PC-9 (cell line): ENCODE results near the gene RGR. TPM values are rescaled to one million over a fixed set of nuclear protein-coding genes. Genes with fewer than 3 reads are reported as not detected.

Experiments
- BruUV-seq: library from RNA; stranded (reverse); fragments of 400-500 nt; replicated peaks from 2 replicates; lab custom pipeline; 2021; lab: Mats Ljungman, UMichigan
- CTCF ChIA-PET: fragments of 300-600 bp; sonication (Branson Sonifier 250); formaldehyde crosslinking; loops from one replicate; lab custom pipeline; 2022; ENCODE audit warnings: antibody characterized with exemption; lab: Charles Lee
- POLR2A ChIA-PET: fragments of 300-600 bp; sonication (Branson Sonifier 250); formaldehyde crosslinking; loops from one replicate; lab custom pipeline; 2022; ENCODE audit warnings: antibody characterized with exemption; ENCODE audit not compliant: unreplicated experiment; lab: Charles Lee
- DNase-seq, 2 experiments: peaks; one replicate each; pipeline versions ENCODE4 v3.0.0 to v3.0.0-alpha.2; 2015 to 2022; ENCODE audit warnings: mixed read lengths in 1 of 2
- H2AFZ ChIP-seq: fragments of 200-600 bp; sonication (generic); 2 replicates; pipeline ENCODE4 v1.8.1; 2017; ENCODE audit warnings: antibody characterized with exemption
- H3F3A ChIP-seq: fragments of 200-600 bp; sonication (generic); 2 replicates; pipeline ENCODE4 v1.8.1; 2017; ENCODE audit warnings: antibody characterized with exemption, mild to moderate bottlenecking, low read depth; ENCODE audit not compliant: insufficient read depth
- H3K27ac ChIP-seq: fragments of 200-600 bp; sonication (generic); 2 replicates; pipeline ENCODE4 v1.6.1; 2016; ENCODE audit warnings: mixed run types
- H3K27me3 ChIP-seq: fragments of 200-600 bp; sonication (generic); 2 replicates; pipeline ENCODE4 v1.6.1; 2016; ENCODE audit warnings: low read depth, mixed run types; ENCODE audit not compliant: insufficient read depth
- H3K36me3 ChIP-seq: fragments of 200-600 bp; sonication (generic); 2 replicates; pipeline ENCODE4 v1.6.1; 2016; ENCODE audit warnings: low read depth, mixed run types
- H3K4me1 ChIP-seq: fragments of 200-600 bp; sonication (generic); replicated peaks from 2 replicates; pipeline ENCODE4 v1.6.1; 2016; ENCODE audit warnings: mixed run types; ENCODE audit not compliant: insufficient read depth
- H3K4me2 ChIP-seq: fragments of 200-600 bp; sonication (generic); 2 replicates; pipeline ENCODE4 v1.6.1; 2017; ENCODE audit warnings: mixed run types
- H3K4me3 ChIP-seq: fragments of 200-600 bp; sonication (generic); 2 replicates; pipeline ENCODE4 v1.6.1; 2016; ENCODE audit warnings: mixed run types
- H3K79me2 ChIP-seq: fragments of 200-600 bp; sonication (generic); 2 replicates; pipeline ENCODE4 v1.6.1; 2017; ENCODE audit warnings: low read depth, mixed run types
- H3K9me2 ChIP-seq: fragments of 200-600 bp; sonication (generic); 2 replicates; pipeline ENCODE4 v1.8.1; 2017; ENCODE audit warnings: mild to moderate bottlenecking; ENCODE audit not compliant: insufficient read depth
- H3K9me3 ChIP-seq: fragments of 200-600 bp; sonication (generic); 2 replicates; pipeline ENCODE4 v1.8.1; 2016; ENCODE audit warnings: low read depth; ENCODE audit not compliant: insufficient read depth
- H4K20me1 ChIP-seq: fragments of 200-600 bp; sonication (generic); 2 replicates; pipeline ENCODE4 v1.8.1; 2017; ENCODE audit not compliant: insufficient read depth
- EZH2 ChIP-seq: fragments of 200-600 bp; sonication (generic); IDR thresholded peaks from 2 replicates; pipeline ENCODE4 v1.8.0; 2017; ENCODE audit warnings: antibody characterized with exemption, low read depth
- intact Hi-C: fragments of 100-400 bp; cut with micrococcal nuclease; formaldehyde crosslinking; loops from one replicate; pipeline ENCODE4 v1.10.0; 2022; ENCODE audit not compliant: unreplicated experiment
- total RNA-seq: library from RNA; stranded (reverse); gene quantifications from 2 replicates; pipeline ENCODE4 v1.2.3, GENCODE V29; 2021
- TF ChIP-seq, protein P1 (sequence below): fragments of 200-600 bp; sonication (generic); conservative IDR thresholded peaks from 2 replicates; pipeline ENCODE4 v1.6.1; 2017; ENCODE audit warnings: mixed run types, antibody characterized with exemption, mild to moderate bottlenecking, moderate library complexity

RGR gene
- total RNA-seq, 1 experiment from 2014 or later: not detected

DNA sequence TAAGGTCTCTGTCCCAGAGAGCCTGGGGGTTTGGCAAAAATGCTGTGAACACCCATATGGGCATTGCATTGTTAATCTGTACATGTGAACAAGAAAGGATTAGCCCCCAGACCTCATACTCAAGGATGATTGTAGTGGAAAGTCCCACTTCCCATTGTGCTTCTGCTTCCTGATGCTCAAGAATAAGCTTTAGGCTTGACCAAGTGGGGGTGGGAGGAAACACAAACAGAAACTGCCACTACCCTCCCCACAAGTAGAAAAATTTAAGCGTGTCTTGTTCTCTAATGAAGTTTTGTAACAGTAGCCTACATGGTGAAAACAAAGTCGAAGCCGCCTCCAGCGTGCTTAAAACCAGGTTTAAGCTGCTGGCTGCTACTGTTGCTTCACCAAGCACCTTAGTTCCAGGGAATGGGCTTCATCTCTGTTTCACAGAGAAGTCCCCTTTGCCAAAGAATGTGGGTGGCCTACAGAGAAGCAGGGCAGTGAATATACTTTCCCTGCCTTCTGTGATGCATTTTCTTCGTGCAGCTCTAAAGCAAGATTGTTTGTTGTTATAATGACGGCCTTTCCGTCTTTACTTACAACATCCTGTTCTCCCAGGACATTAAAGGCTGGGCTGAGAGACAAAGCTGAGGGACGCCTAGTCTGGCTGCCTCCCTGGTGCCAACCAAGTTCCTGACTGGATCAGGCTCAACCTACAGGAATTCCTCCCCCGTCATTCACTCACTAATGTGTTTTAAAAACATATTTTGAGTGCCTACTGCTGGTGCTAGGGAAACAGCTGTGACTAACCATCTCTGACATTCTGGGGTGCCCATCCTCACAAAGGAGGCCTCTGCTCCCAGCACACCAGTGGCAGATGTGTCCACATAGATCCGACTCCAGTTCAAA lies 51.5 kb downstream of the RGR start:
- H3K27me3 ChIP-seq: peaks cover 35% of the 10 kb centered on the region
- POLR2A ChIA-PET: no interaction called here
- TF ChIP-seq, protein P1, sequence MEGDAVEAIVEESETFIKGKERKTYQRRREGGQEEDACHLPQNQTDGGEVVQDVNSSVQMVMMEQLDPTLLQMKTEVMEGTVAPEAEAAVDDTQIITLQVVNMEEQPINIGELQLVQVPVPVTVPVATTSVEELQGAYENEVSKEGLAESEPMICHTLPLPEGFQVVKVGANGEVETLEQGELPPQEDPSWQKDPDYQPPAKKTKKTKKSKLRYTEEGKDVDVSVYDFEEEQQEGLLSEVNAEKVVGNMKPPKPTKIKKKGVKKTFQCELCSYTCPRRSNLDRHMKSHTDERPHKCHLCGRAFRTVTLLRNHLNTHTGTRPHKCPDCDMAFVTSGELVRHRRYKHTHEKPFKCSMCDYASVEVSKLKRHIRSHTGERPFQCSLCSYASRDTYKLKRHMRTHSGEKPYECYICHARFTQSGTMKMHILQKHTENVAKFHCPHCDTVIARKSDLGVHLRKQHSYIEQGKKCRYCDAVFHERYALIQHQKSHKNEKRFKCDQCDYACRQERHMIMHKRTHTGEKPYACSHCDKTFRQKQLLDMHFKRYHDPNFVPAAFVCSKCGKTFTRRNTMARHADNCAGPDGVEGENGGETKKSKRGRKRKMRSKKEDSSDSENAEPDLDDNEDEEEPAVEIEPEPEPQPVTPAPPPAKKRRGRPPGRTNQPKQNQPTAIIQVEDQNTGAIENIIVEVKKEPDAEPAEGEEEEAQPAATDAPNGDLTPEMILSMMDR: no peak
- no peak for TF ChIP-seq EZH2
- intact Hi-C loops: no loop called here
- H2AFZ ChIP-seq: no peak overlapping the region
- no peaks in the 10 kb centered on the region for H4K20me1 ChIP-seq
- no peak overlapping the region for H3K4me3 ChIP-seq
- H3K79me2 ChIP-seq: no peaks in the 10 kb centered on the region
- no peak overlapping the region for H3K4me2 ChIP-seq
- H3F3A ChIP-seq: no peaks in the 10 kb centered on the region
- no peaks in the 10 kb centered on the region for H3K9me3 ChIP-seq
- CTCF ChIA-PET: no interaction called here
- no peaks in the 10 kb centered on the region for H3K4me1 ChIP-seq
- no TSS peak for BruUV-seq
- no peak overlapping the region for H3K27ac ChIP-seq
- no peak for DNase-seq
- H3K36me3 ChIP-seq: no peaks in the 10 kb centered on the region
- H3K9me2 ChIP-seq: no peaks in the 10 kb centered on the region

GRCh38 chr10:84298057-84298456 lies 53.2 kb downstream of the RGR start:
- no peak overlapping the region for H3K4me3 ChIP-seq
- H3K4me1 ChIP-seq: no peaks in the 10 kb centered on the region
- no peaks in the 10 kb centered on the region for H3F3A ChIP-seq
- no peaks in the 10 kb centered on the region for H3K36me3 ChIP-seq
- peaks cover 35% of the 10 kb centered on the region for H3K27me3 ChIP-seq
- no peaks in the 10 kb centered on the region for H3K9me2 ChIP-seq
- ChIA-PET CTCF (no interaction called here), POLR2A (no interaction called here)
- intact Hi-C loops: no loop called here
- no peak overlapping the region for H3K4me2 ChIP-seq
- no peaks in the 10 kb centered on the region for H3K9me3 ChIP-seq
- DNase-seq: no peak
- H3K27ac ChIP-seq: no peak overlapping the region
- no peaks in the 10 kb centered on the region for H3K79me2 ChIP-seq
- BruUV-seq: no TSS peak
- TF ChIP-seq, protein P1: no peak
- TF ChIP-seq EZH2: no peak
- no peaks in the 10 kb centered on the region for H4K20me1 ChIP-seq
- H2AFZ ChIP-seq: no peak overlapping the region

- intact Hi-C loops: no loop called here
- H3K27ac ChIP-seq: no peak overlapping the region
- no peak for DNase-seq
- POLR2A ChIA-PET: no interaction called here
- H3K36me3 ChIP-seq: no peaks in the 10 kb centered on the region
- H3K79me2 ChIP-seq: no peaks in the 10 kb centered on the region
- no peak overlapping the region for H2AFZ ChIP-seq
- CTCF ChIA-PET: interaction anchor here (0.6 to 0.7 kb wide), 2 partner anchors 8 to 25 kb away, joined by 4 to 6 read pairs; no protein-coding TSS in a partner anchor
- H3K4me3 ChIP-seq: no peak overlapping the region
- H3K9me2 ChIP-seq: no peaks in the 10 kb centered on the region
- H3K9me3 ChIP-seq: no peaks in the 10 kb centered on the region
- no TSS peak for BruUV-seq
- H3F3A ChIP-seq: no peaks in the 10 kb centered on the region
- H3K27me3 ChIP-seq: peaks cover 28% of the 10 kb centered on the region
- TF ChIP-seq, protein P1: no peak
- no peak for TF ChIP-seq EZH2
- H4K20me1 ChIP-seq: no peaks in the 10 kb centered on the region
- no peak overlapping the region for H3K4me2 ChIP-seq
- H3K4me1 ChIP-seq: no peaks in the 10 kb centered on the region
Observed at GRCh38 chr10:84302223-84302622, 57.4 kb downstream of the RGR start.
